Ovary (tissue), 9 donors: ENCODE results near the gene F13A1. TPM values are rescaled to one million over a fixed set of nuclear protein-coding genes. Genes with fewer than 3 reads are reported as not detected.

Experiments used
- DNase-seq, 5 donors: peaks; one replicate each; pipeline ENCODE4 v3.0.0-alpha.2; 2019 to 2020
- H3K27ac ChIP-seq, 2 donors: fragments of 200-600 bp; one replicate each; pipeline versions ENCODE4 v1.5.1 to v1.8.0; 2019 to 2022
- H3K27me3 ChIP-seq: fragments of 200-600 bp; one replicate; pipeline ENCODE4 v1.8.0; 2022
- H3K36me3 ChIP-seq: fragments of 200-600 bp; sonication (generic); one replicate; pipeline ENCODE4 v1.5.1; 2019
- H3K4me1 ChIP-seq: one replicate; pipeline ENCODE4 v1.8.1; 2013; ENCODE audit warnings: mild to moderate bottlenecking, moderate library complexity; ENCODE audit not compliant: insufficient read depth
- H3K4me3 ChIP-seq: fragments of 200-600 bp; sonication (generic); one replicate; pipeline ENCODE4 v1.5.1; 2017
- H3K9me3 ChIP-seq, 2 donors: fragments of 200-600 bp in 1 of 2; sonication (generic) in 1 of 2; one replicate each; pipeline versions ENCODE4 v1.5.1 to v1.8.1; 2013 to 2019; ENCODE audit warnings: mild to moderate bottlenecking in 1 of 2, moderate library complexity in 1 of 2
- EP300 ChIP-seq: sonication (generic); formaldehyde crosslinking; IDR thresholded peaks from one replicate; pipeline ENCODE4 v1.6.1; 2017; ENCODE audit warnings: antibody characterized with exemption
- POLR2A ChIP-seq: fragments of 450-650 bp; IDR thresholded peaks from one replicate; pipeline ENCODE4 v1.6.1; 2017; ENCODE audit warnings: antibody characterized with exemption, mild to moderate bottlenecking, moderate library complexity
- WGBS, 3 donors: extraction: QIAGEN DNeasy Blood & Tissue Kit in 1 of 3; methylation state at CpG; one replicate each; pipeline versions ENCODE4 v1.1.5 to v1.1.7; 2013 to 2017; 5-methylcytosine and 5-hydroxymethylcytosine counted together
- intact Hi-C, 4 donors: fragments of 100-400 bp; cut with DNase I; formaldehyde crosslinking; loops; one replicate each; pipeline versions ENCODE4 v1.11.0 to v1.15.1; 2022 to 2023
- polyA plus RNA-seq, 2 donors: library from polyadenylated mRNA; stranded (reverse); fragments of 200-250 nt in 1 of 2; fragments of 350-450 nt in 1 of 2; fragmentation: Illumina TruSeq in 1 of 2; extraction: RNeasy Lipid Tissue Mini Kit (QIAGEN cat#74804) in 1 of 2; gene quantifications; one replicate each; pipeline ENCODE4 v1.2.3, GENCODE V29; 2013 to 2014
- total RNA-seq, 7 donors: library from RNA; depleted of rRNA in 2 of 7; stranded (reverse); fragments of >200 nt in 2 of 7; fragmentation: NEBNext Ultra II Directional in 3 of 7; extraction: Animal tissue kit (Norgen Biotek cat#: 25700) in 3 of 7; gene quantifications; one replicate each; pipeline versions ENCODE4 v1.1.0 to v1.2.4, GENCODE V29; 2016 to 2023
- TF ChIP-seq, protein P1 (sequence below), 3 donors: fragments of 450-650 bp in 2 of 3; fragments of 200-600 bp in 1 of 3; IDR thresholded peaks; one replicate each; pipeline versions ENCODE4 v1.5.1 to v1.8.0; 2016 to 2022; ENCODE audit warnings: antibody characterized with exemption in 3 of 3, mild to moderate bottlenecking in 1 of 3
- donor health status: DM: no; HTN: no; CAD: no; lungs with moderate emphysema.
- donor health status: DM: no; HTN: no; CAD: no.
- donor health status: Bipolar disorder and iron deficiency.
- donor health status: DM: yes; HTN: yes; CAD: no.
- donor health status: DM: no; HTN: no; CAD: no.
- donor health status: DM: yes; HTN: yes; CAD: no.

The F13A1 gene
- total and polyA plus RNA-seq, 9 donors, result 6.2 to 124 (median 25.9) TPM

GRCh38 chr6:6330407-6330806 lies 9.9 kb upstream of the F13A1 start:
- no peak for DNase-seq
- WGBS, 3 donors, result 76 to 98% (median 79%) methylated on average over 1 of the region's 1 CpG
- Histone ChIP-seq H3K27me3 (no peaks in the 10 kb centered on the region), H3K4me1 (no peaks in the 10 kb centered on the region), H3K9me3 (no peaks in the 10 kb centered on the region), H3K4me3 (no peak overlapping the region), H3K27ac (no peak overlapping the region), H3K36me3 (no peaks in the 10 kb centered on the region)
- intact Hi-C loops, result no loop called here
- TF ChIP-seq, protein P1, sequence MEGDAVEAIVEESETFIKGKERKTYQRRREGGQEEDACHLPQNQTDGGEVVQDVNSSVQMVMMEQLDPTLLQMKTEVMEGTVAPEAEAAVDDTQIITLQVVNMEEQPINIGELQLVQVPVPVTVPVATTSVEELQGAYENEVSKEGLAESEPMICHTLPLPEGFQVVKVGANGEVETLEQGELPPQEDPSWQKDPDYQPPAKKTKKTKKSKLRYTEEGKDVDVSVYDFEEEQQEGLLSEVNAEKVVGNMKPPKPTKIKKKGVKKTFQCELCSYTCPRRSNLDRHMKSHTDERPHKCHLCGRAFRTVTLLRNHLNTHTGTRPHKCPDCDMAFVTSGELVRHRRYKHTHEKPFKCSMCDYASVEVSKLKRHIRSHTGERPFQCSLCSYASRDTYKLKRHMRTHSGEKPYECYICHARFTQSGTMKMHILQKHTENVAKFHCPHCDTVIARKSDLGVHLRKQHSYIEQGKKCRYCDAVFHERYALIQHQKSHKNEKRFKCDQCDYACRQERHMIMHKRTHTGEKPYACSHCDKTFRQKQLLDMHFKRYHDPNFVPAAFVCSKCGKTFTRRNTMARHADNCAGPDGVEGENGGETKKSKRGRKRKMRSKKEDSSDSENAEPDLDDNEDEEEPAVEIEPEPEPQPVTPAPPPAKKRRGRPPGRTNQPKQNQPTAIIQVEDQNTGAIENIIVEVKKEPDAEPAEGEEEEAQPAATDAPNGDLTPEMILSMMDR (IDR thresholded peaks at IDR 0.05), result no peak
- TF ChIP-seq POLR2A (no peak), EP300 (no peak)

- TF ChIP-seq EP300 (no peak), POLR2A (no peak)
- TF ChIP-seq, protein P1 (IDR thresholded peaks at IDR 0.05), result no peak
- H3K4me3 ChIP-seq, result no peak overlapping the region
- no peak overlapping the region for H3K27ac ChIP-seq
- intact Hi-C loops, result no loop called here
- H3K4me1 ChIP-seq, result no peaks in the 10 kb centered on the region
- H3K27me3 ChIP-seq, result no peaks in the 10 kb centered on the region
- no peaks in the 10 kb centered on the region for H3K36me3 ChIP-seq
- 82 to 91% (median 82%) methylated on average over 3 of the region's 3 CpGs for WGBS, 3 donors
- H3K9me3 ChIP-seq, result no peaks in the 10 kb centered on the region
- DNase-seq, result no peak
Observed at GRCh38 chr6:6328451-6328850, 8.0 kb upstream of the F13A1 start.

DNA sequence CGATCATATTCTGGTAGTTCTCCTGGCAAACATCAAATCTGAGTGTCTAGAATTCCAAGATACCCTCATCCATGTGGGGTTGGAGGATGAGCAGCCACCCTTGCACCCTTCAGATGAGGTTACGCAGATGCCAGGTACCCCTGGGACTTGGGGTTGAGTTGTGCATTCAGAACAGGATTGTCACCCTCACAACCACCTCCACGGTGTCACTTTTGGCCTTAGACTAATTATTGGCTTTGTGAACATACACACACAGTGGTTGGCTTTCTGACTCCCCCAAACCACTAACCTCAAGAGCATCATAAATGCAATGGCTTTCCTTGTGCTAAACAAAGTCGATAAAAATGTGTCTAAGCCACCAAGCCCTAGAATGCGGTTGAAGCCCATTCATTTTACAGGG lies 2.9 kb upstream of the F13A1 start:
- no peaks in the 10 kb centered on the region for H3K4me1 ChIP-seq
- H3K27ac ChIP-seq, result no peak overlapping the region
- 80 to 92% (median 84%) methylated on average over 5 of the region's 5 CpGs for WGBS, 3 donors
- H3K9me3 ChIP-seq, result no peaks in the 10 kb centered on the region
- DNase-seq, result no peak
- no peaks in the 10 kb centered on the region for H3K36me3 ChIP-seq
- H3K27me3 ChIP-seq, result no peaks in the 10 kb centered on the region
- intact Hi-C loops, result no loop called here
- TF ChIP-seq, protein P1 (IDR thresholded peaks at IDR 0.05), result no peak
- no peak for TF ChIP-seq POLR2A
- TF ChIP-seq EP300, result no peak
- H3K4me3 ChIP-seq, result no peak overlapping the region

DNA sequence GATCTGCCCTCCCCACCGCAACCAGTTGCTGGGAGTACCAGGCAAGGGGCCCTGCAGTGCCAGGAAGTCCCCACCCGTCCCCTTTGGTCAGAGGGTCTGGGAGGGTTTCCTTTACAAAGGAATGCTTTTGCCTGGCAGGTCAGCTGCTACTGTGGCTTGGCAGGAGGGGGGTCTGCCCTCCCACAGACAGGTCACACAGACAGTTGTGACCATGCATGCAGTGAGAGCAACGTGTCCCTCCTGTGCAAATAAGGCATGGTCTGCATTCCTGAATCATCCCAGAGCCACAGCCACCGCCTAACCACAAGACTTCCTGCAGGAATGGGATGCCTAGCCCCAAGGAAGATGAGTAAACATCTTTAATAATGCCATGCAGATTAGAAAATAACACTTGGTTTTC lies 439 bp upstream of the F13A1 start:
- H3K9me3 ChIP-seq, result no peaks in the 10 kb centered on the region
- 9 to 27% (median 12%) methylated on average over 4 of the region's 4 CpGs for WGBS, 3 donors
- no peaks in the 10 kb centered on the region for H3K36me3 ChIP-seq
- TF ChIP-seq POLR2A (no peak), EP300 (no peak)
- TF ChIP-seq, protein P1 (IDR thresholded peaks at IDR 0.05), result no peak
- no peaks in the 10 kb centered on the region for H3K4me1 ChIP-seq
- no peak for DNase-seq
- H3K4me3 ChIP-seq, result no peak overlapping the region
- H3K27me3 ChIP-seq, result no peaks in the 10 kb centered on the region
- no peak overlapping the region for H3K27ac ChIP-seq
- intact Hi-C loops, result no loop called here
